ENCODE measurements around the gene GATA3. TPM values are rescaled to one million over a fixed set of nuclear protein-coding genes. Genes with fewer than 3 reads are reported as not detected.
A peak's percentile ranks its signal among the peaks of the same experiment; 100 is the strongest.

GATA3 gene
- total RNA-seq, 1 experiment from 2014 or later, result 5.0 TPM

DNA sequence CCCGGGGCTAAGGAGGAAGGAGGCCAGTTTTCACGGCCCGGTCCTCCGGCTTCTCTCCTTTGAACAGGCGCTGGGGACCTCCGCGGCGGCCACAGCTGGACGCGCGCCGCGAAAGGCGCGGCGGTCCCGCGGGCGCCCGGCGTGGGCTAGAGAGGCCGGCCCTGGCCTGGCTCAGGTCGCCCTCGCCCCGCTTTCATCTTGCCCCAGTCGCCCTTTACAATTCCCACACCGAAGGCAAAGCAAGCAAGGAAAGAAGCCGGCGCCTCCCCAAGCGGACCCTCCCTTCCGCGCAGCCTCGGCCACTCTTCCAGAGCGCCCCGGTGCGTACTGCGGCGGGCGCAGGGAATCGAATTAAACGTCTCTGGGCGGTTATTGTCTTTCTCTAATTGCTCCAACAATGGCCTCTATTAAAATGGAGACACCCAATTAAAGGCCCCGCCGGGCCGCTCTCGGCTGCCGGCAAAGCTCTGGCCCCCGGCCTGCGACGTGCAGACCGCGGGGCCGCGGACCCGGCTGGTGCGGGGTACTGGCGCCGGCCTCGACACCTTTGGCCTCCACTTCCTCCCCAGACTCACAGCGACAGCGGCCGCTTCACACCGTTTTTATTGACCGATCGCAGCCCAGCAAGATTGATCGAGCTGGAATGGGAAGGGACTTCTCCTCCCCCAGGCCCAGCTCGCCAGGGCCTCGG, 4.5 kb upstream of the GATA3 start:
- no TSS peak for BruUV-seq (replicated peaks)
- no peak overlapping the region for H3K27ac Mint-ChIP-seq (ENCODE audit: unreplicated experiment)
- H3K9me3 Mint-ChIP-seq (ENCODE audit: low read depth, unreplicated experiment), result no peaks in the 10 kb centered on the region

DNA sequence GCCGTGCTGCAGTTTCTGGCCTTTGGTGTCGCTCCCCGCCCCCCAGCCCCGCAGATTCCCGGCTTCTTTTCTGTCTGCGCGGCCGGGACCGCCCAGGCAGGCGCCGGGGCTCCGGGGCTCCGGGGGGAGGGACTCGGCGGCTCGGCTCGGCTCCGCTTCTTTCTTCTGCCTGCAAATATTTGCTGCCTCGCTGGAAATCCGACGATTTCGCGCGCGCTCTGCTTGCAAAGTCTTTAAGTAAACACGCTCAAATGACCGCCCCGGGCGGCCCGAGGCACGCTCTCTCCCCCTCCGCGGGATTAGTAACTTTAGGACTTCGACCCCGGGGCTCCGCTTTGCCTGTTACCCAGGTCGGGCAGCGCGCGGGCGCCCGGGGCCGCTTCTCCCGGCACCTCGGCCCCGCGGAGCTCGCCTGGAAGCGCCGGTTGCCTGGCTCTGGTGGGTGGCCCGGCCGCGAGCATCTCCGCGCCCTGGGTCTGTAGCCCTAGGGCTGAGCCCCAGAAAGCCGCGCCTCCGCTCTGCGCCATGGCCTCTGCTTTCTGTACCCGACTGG, 3.9 kb upstream of the GATA3 start:
- Mint-ChIP-seq H3K9me3 (ENCODE audit: low read depth, unreplicated experiment) (no peaks in the 10 kb centered on the region), H3K36me3 (ENCODE audit: insufficient read depth, unreplicated experiment) (peaks cover 47% of the 10 kb centered on the region), H3K27ac (ENCODE audit: unreplicated experiment) (no peak overlapping the region), H3K27me3 (ENCODE audit: unreplicated experiment) (peaks cover 50% of the 10 kb centered on the region), H3K4me3 (ENCODE audit: low read depth, unreplicated experiment) (peak overlapping the region; percentile 86), H3K4me1 (ENCODE audit: low read depth, unreplicated experiment) (peaks cover 20% of the 10 kb centered on the region)
- TF ChIP-seq, protein P1, sequence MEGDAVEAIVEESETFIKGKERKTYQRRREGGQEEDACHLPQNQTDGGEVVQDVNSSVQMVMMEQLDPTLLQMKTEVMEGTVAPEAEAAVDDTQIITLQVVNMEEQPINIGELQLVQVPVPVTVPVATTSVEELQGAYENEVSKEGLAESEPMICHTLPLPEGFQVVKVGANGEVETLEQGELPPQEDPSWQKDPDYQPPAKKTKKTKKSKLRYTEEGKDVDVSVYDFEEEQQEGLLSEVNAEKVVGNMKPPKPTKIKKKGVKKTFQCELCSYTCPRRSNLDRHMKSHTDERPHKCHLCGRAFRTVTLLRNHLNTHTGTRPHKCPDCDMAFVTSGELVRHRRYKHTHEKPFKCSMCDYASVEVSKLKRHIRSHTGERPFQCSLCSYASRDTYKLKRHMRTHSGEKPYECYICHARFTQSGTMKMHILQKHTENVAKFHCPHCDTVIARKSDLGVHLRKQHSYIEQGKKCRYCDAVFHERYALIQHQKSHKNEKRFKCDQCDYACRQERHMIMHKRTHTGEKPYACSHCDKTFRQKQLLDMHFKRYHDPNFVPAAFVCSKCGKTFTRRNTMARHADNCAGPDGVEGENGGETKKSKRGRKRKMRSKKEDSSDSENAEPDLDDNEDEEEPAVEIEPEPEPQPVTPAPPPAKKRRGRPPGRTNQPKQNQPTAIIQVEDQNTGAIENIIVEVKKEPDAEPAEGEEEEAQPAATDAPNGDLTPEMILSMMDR (IDR thresholded peaks at IDR 0.05; ENCODE audit: unreplicated experiment), result no peak
- CTCF ChIA-PET, result interaction anchor here (0.6 to 0.9 kb wide), 2 partner anchors 364 to 1247 kb away, joined by 3 read pairs; no protein-coding TSS in a partner anchor
- intact Hi-C loops (cut with micrococcal nuclease; ENCODE audit: unreplicated experiment), result loop anchor here (5.0 to 10.0 kb wide), 2 partner anchors 254 to 317 kb away; no protein-coding TSS in a partner anchor
- no TSS peak for BruUV-seq (replicated peaks)
- DNase-seq, result peak; percentile 60

More for the DNA sequence above, 4.5 kb upstream of the GATA3 start:
- intact Hi-C loops (cut with micrococcal nuclease; ENCODE audit: unreplicated experiment), result loop anchor here (5.0 to 10.0 kb wide), 4 partner anchors 178 to 705 kb away; no protein-coding TSS in a partner anchor
- Mint-ChIP-seq H3K4me3 (ENCODE audit: low read depth, unreplicated experiment) (peak overlapping the region; percentile 86), H3K36me3 (ENCODE audit: insufficient read depth, unreplicated experiment) (peaks cover 50% of the 10 kb centered on the region), H3K4me1 (ENCODE audit: low read depth, unreplicated experiment) (peaks cover 26% of the 10 kb centered on the region), H3K27me3 (ENCODE audit: unreplicated experiment) (peaks cover 56% of the 10 kb centered on the region)
- CTCF ChIA-PET, result interaction anchor here (0.6 to 0.9 kb wide), 2 partner anchors 363 to 573 kb away, joined by 3 read pairs; no protein-coding TSS in a partner anchor
- peak; percentile 36 for DNase-seq
- TF ChIP-seq, protein P1 (IDR thresholded peaks at IDR 0.05; ENCODE audit: unreplicated experiment), result no peak

DNA sequence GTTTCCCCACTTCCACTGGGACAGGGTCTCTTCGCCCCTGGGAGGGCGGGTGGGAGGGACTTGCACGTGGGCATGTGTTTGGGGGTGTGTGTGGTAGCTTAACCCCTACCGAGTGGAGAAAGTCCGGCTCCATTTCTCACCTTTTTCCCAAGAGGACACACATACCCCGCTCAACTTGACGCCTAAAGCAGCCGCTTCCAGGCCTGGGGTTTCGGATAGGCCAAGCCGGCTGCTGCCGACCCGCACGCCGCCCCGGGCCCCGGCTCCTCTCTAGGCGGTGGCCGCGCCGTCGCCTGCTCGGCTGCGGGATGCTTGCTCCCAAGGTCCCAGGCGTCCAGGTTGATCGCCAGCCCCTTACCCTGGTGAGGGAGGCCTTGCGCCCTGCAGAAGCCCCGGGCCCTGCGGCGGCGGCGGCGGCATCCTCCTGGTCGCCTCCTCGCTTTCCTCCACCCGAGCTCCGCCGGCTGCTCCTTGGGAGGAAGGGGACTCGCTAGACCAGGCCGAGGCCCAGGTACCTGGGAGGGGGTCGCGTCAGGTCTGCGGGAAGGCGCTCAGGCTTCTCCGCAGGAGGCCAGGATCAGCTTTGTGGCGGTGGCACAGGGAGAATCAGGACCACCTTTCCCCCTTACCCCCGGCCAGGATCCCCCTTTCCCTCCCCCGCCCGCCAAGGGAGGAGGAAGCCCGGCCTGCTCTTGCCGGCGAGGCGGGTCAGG, 3.2 kb upstream of the GATA3 start:
- CTCF ChIA-PET, result interaction anchor here (0.6 kb wide), 1 partner anchor 1247 kb away, joined by 3 read pairs; no protein-coding TSS in a partner anchor
- Mint-ChIP-seq H3K36me3 (ENCODE audit: insufficient read depth, unreplicated experiment) (peaks cover 46% of the 10 kb centered on the region), H3K4me1 (ENCODE audit: low read depth, unreplicated experiment) (peaks cover 14% of the 10 kb centered on the region), H3K27me3 (ENCODE audit: unreplicated experiment) (peaks cover 44% of the 10 kb centered on the region), H3K9me3 (ENCODE audit: low read depth, unreplicated experiment) (no peaks in the 10 kb centered on the region), H3K27ac (ENCODE audit: unreplicated experiment) (no peak overlapping the region), H3K4me3 (ENCODE audit: low read depth, unreplicated experiment) (peak overlapping the region; percentile 86)
- TF ChIP-seq, protein P1 (IDR thresholded peaks at IDR 0.05; ENCODE audit: unreplicated experiment), result no peak
- no peak for DNase-seq
- BruUV-seq (replicated peaks), result no TSS peak
- intact Hi-C loops (cut with micrococcal nuclease; ENCODE audit: unreplicated experiment), result loop anchor here (5.0 to 10.0 kb wide), 2 partner anchors 254 to 316 kb away; no protein-coding TSS in a partner anchor

DNA sequence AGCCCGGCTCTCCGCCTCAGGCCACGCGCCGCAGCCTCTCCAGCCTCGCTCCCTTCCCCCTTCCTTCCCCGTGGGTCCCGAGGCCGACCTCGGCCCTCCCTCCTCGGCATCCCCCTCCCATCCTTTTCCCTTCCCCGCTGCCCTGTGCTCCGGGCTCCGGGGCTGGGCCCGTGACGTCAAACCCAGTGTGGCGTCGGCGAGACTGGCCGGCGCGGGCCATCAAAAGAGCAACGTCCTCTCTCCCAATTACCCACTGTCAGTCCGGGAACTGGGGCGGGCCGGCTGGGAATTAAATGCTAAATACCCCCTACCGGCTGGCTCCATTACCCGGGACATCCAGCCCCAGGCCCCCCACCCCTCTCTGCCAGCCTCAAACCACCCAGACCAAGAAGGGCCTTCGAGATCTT, 2.6 kb upstream of the GATA3 start:
- DNase-seq, result no peak
- Mint-ChIP-seq H3K9me3 (ENCODE audit: low read depth, unreplicated experiment) (no peaks in the 10 kb centered on the region), H3K4me3 (ENCODE audit: low read depth, unreplicated experiment) (no peak overlapping the region), H3K27me3 (ENCODE audit: unreplicated experiment) (peaks cover 38% of the 10 kb centered on the region), H3K4me1 (ENCODE audit: low read depth, unreplicated experiment) (peaks cover 9% of the 10 kb centered on the region), H3K27ac (ENCODE audit: unreplicated experiment) (no peak overlapping the region), H3K36me3 (ENCODE audit: insufficient read depth, unreplicated experiment) (peaks cover 46% of the 10 kb centered on the region)
- BruUV-seq (replicated peaks), result no TSS peak
- TF ChIP-seq, protein P1 (IDR thresholded peaks at IDR 0.05; ENCODE audit: unreplicated experiment), result no peak
- CTCF ChIA-PET, result no interaction called here
- intact Hi-C loops (cut with micrococcal nuclease; ENCODE audit: unreplicated experiment), result loop anchor here (5.0 to 10.0 kb wide), 2 partner anchors 253 to 315 kb away; no protein-coding TSS in a partner anchor
